GM21367 (cell line): Measurements from ENCODE around the gene GCK.
"Not testable (repeated sequence)": the region's sequence is repeated elsewhere in the genome, so short reads cannot be mapped to it uniquely, and the experiment has no call there.

Experiments
- ATAC-seq: cut with Tn5 transposase; IDR thresholded peaks from one replicate; pipeline ENCODE4 v1.9.1; 2021; ENCODE audit not compliant: unreplicated experiment

The GCK gene

DNA sequence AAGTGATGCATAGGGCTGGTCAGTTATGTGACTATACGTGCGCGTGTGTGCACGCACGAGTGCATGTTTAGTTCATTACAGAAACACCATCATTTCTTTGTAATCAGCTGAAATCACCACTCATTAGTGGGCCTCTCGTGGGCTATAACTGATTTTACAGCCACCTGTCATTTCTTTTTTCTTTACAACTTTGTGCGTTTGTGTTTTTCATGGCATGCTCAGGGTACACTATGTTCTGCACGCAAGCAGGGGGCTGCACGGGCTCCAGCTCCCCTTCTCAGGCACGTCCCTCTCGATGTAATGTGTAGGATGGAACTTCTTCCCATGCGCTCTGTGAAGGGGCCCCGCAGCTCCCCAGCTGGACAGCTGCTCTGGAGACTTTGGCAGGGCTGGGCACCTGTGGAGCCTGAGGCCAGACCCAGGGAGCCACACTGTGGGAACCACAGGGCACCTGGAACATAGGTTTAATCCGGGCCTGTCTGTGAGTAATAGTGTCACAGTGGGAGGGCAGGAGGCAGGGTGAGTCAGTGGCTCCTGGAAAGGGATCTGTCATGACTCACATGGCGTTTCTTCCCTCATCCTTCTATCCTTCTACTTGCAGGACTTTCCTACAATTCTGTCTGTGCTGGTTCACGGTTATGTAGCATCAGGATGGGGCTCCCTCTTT lies 4.9 kb downstream of the GCK start:
- ATAC-seq, result no peak

DNA sequence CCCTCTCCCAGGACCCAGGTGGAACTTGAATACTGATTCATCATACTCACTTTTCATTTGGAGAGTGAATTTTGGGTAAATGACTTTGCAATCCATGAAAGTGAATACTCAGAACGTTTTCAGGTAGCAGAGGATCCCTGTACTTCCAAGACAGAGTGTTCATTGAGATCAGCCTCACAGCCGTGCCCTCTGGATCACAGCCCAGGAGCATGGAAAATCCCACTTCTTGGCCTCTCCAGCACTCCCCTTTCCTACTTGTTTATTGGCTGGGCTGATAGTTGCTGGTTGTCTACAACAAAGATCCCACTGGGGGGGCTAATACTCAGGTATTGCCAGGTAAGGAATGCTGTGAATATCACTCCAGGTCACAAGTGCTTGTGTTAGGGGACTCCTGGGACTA lies 5.9 kb downstream of the GCK start:
- no peak for ATAC-seq

DNA sequence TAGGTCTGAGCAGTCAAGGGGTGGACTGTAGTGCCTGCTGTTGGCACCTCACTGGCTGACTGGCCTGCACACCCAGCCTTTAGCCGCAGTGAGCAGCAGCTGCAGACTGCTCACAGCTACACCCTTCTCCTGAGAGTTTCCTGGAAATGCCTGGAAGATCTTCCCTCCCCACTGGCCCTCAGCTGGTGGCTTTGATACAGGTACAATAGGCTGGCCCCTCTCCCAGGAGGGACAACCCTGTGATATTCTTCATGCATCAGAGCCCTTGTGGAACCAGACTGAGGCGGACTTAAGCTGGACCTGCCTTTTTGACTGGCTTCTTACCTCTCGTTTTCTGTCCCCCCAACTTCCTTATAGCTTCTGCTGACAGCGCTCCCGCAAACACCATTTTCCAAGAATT lies 6.4 kb downstream of the GCK start:
- no peak for ATAC-seq

DNA sequence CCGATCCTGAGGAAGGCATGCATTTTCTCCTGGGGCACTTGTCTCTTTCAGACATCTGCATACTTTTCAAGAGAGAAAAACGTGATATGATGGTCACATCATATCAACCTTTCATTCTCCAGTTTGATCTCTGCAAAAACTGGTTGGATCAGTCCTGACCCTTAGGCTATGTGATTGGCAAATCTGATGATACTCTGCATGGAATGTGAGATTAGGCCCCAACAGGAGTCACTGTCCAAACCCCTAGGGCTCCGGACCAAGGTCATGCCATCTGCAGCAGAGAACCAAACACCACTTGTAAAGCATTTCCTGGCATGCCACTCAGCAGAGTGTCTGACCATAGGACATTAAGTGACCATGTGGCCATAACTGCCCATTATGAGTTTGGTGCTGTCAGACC lies 8.6 kb downstream of the GCK start:
- no peak for ATAC-seq

DNA sequence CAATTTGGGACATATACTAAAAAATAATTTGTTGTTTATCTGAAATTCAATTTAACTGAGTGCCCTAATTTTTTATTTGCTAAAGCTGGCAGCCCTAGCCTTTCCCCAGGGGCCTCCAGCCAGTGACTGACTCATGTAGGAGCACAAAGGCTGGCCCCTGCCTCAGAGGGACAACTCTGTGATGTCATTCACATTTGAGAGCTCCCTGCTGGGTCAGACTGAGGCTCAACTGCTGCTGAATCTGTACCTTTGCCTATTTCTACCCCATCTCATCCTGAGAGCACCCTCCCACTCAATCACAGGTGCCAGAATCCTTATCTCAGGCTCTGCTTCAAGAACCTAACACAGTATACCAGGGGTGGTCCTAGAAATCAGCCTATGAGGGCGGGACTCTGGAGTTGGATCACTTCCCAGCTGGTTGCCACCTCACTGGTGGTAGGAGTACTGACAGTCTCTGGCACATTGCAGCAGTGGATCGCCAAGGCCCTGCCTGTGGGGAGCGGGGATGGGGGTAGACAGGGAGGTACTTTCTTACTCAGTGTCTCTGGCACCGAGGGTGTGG lies 11.6 kb downstream of the GCK start:
- no peak for ATAC-seq

DNA sequence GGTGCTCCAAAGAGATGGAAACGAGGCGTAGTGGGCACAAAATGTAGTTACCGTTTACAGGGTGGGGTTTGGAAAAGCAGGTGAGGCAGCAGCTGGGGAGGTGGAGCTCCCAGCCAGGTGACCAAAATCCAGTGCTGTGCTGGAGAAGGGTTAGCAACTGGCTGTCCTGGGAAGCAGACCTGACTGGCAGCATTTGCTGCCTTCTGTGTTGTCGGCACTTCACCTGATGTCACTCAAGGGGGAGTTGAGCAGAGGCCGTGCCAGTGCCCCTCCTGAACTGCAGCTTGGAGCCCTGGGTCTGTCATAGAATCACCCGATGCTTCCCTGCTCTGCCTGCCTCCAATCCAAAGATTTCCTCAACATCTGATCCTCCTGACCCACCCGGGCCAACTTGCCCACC lies 12.8 kb downstream of the GCK start:
- ATAC-seq, result no peak

DNA sequence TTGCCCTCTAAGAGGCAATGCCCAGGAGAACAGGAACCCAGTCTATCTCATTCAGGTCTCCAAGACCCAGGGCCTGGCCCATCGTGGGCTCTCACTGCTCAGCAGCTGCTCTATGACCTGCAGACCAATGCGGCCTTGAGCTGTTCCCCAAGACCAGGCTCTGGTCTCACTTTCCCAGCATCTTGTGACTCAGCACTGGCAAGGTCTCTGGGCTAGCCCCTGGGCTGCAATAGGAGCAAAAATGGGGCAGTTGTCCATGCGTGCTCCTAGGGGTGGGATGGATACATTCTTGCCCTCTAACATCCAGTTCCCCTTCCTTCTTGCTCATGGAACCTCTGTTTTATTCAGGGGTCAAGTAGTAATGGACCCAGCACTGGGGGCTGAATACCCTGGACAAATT lies 13.5 kb downstream of the GCK start:
- ATAC-seq, result no peak

DNA sequence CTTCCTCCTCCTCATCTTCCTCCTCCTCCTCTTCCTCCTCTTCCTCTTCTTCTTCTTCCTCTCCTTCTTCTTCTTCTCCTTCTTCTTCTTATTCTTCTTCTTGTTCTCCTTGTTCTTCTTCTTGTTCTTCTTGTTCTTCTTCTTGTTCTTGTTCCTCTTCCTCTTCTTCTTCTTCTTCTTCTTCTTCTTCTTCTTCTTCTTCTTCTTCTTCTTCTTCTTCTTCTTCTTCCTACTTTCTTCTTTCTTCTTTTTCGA lies 14.6 kb downstream of the GCK start:
- ATAC-seq, result not testable (repeated sequence)

DNA sequence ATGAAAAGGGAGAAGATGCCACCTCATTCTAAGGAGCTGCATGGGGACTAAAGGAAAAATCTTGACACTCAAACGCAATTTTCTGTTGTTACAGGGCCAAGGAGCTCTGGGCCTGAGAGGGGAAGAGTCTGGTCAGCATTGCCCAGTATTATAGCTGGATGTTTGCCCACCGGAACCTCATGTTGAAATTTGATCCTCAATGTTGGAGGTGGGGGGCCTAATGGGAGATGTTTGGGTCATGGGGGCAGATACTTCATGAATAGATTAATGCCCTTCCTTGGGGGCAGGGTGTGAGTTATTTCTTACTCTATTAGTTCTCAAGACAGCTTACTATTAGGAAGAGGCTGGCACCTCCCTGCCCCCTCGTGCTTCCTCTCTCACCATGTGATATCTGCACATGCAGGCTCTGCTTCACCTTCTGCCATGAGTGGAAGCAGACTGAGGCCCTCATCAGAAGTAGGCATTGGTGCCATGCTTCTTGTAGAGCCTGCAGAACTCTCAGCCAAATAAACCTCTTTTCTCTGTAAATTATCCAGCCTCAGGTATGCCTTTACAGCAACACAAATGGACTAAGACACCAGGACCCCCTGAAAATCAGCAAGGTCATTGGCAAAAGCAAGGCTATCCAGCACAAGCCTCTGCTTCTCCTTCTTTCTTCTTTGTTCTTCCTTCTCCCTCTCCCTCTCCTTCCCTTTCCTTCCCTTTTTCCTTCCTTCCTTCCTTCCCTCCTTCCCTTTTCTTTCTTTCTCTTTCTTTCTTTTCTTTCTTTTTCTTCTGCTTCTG lies 15.1 kb downstream of the GCK start:
- no peak for ATAC-seq

DNA sequence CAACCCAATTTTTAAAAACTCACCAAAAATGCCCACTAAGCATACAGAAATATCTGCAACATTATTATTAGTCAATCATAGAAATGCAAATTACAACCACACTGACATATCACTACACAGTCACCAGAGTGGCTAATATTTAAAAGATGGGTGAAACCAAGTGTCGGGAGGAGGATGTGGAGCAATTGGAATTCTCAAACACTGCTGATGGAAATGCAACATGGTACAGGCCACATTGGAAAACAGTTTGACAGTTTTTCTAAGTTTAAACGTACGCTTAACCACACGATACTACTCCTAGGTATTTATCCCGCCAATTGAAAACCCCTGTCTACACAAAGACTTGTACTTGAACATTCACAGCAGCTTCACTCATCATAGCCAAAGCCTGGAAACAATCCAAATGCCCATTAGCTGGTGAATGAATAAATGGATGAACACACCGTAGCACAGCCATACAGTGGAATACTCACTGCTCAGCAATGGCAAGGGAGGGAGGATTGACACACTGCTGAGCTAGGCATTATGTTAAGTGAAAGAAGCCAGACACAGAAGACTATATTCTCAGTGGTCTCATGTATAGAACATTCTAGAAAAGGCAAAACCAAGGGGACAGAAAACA lies 16.3 kb downstream of the GCK start:
- no peak for ATAC-seq

DNA sequence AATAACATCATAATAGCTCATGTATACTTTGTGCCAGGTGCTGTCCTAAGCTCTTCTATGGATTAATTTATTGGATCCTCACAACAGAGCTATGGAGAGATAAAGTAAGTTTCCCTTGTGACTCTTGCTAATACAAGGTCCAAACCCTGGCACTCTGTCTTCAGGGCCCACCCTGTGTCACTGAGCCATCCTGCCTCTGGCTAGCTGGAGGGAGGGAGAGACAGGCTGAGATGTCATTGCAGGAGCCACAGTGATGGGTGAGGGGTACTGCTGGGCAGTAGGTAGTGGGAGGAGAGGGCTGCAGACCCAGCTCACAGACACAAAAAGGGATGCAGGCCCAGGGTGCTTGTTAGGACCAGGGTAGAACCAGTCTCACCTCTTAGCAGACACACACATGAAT lies 16.9 kb downstream of the GCK start:
- no peak for ATAC-seq

DNA sequence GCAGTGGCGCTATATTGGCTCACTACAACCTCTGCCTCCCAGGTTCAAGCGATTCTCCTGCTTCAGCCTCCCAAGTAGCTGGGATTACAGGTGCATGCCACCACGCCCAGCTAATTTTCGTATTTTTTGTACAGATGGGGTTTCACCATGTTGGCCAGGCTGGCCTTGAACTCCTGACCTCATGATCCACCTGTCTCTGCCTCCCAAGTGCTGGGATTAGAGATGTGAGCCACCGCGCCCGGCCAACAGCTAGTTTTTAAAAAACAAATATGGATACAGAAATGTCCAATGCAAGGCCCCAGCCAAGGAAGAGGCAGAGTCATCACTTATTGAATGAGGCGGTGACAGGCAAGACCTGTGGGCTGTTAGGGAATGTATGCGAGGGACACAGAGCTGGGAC lies 17.3 kb downstream of the GCK start:
- not testable (repeated sequence) for ATAC-seq

DNA sequence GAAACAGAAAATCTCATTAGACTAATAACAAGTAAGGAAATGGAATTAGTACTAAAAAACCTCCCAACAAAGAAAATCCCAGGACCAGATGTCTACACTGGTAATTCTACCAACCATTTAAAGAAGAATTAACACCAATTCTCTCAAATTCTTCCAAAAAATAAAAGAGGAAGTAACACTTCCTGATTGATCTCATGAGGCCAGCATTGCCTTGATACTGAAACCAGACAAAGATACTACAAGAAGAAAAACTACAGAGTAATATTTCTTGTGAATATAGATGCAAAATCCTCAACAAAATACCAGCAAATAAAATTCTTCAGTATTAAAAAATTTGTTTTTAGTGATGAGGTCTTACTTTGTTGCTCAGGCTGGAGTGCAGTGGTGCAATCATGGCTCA lies 21.3 kb downstream of the GCK start:
- ATAC-seq, result no peak

DNA sequence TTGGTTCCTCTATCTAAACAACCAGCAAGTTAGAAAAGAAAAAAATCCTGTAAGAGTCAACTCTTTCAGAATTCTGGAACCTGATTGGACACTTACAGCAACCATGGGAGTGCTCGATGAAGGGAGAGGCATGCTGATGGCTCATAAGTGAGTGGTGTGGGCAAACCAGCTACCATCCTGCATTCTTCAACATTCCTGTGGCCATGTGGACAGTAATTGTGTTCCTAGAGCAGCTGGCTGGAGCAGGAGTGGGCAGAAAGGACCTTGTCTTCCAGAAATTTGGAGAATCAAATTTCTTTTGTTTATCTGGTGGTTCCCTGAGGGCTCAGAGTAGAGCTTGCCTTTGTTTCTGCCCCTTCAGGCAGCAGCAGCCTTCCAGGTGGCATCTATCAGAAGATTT lies 25.6 kb downstream of the GCK start:
- ATAC-seq, result no peak

DNA sequence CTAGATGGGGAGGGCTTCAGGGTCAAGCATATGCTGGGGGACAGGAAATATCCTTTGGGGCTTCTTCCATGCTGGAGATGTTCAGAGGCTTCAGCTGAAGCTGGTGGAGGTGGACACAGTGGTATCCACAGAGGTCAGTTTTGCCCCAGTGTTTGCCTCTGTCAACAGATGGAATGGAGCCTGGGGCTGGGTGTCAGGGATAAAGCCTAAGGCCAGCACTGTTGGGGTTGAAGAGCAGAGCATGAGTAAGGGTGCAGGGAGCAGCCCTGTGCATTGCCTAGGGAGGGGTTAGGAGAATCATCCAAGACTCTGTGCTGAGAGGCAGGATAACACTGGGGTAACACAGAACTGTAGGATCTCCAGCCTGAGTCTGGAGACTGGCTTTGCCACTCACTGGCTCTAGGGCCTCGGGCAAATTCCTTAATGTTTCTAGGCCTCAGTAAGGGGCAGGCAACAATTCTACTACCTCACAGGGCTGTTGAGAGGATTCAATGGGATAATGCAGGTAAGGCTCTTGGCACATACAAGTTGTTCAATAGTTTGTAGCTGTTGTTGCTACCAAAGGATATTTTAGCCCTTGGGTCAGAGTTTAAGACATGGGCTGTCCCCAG lies 26.3 kb downstream of the GCK start:
- ATAC-seq, result no peak

DNA sequence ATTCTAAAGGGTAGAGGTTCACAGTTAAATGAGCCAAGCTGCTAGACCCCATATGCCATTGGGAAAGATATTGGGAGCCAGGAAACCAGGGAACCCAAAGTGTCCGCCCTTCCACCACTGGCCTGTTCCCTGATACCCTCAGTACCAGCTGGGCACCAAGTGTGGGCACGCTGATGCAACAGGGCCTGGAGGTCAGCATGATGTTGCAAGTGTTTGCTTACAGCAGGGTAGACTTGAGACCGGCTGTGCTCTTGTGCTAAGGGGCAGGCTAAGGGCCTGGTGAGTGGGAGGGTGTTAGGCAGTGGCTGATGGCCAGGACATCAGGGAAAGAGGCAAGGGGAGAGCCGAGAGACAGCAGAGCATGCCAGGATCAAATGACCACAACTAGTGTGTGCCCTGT lies 27.1 kb downstream of the GCK start:
- ATAC-seq, result no peak

DNA sequence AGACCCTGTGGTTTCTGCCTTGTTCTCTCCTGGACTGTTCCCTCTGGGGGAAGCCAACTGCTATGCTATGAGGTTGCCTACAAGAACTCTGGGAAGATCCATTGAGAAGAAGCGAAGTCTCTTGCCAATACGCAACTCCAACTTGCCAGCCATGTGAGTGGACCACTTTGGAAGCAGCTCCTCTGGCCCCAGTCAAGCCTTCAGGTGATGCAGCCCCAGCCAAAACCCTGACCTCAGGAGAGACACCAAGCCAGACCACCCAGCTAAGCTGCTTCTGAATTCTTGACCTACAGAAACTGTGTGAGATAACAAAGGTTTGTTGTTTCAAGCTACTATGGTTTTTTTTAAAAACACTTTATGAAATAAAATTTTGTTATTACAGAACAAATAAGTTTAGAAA lies 27.9 kb downstream of the GCK start:
- ATAC-seq, result no peak

DNA sequence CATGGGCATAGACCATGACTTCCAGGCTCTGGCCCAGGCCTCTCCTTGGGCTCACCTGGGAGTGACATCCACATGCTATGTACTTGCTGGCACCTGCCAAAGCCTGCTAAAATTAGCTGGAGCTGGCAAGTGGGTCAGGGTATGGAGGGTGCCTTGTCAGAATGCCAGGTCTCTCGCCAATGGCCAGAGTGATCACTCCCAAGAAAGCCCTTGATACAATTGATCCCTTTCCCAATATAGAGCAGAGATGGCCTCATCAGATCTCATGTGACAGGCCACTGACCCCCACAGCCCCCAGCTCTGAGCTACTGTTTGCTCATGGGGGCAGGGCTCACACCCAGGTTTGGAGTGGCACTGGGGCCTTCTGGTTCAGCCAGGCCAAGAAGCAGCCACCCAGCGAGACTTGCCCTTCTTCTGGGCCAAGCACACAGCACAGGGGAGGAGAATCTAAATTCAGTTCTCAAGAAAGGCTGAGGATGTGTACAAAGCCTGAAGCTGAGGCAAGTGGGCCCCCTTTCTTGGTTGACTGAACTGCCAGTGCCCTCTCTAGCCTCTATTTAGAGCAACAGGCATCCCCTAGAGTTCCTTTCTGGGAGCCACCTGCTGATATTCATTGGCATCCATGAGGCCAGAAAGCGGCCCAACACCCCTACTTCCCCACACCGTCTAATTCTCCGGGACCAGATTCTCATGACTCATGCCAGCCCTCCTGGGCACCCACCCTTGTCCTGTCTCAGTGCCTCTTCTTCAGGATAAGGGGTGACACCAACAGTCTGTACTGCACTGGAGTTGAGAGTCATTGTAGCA lies 29.2 kb downstream of the GCK start:
- ATAC-seq, result no peak

DNA sequence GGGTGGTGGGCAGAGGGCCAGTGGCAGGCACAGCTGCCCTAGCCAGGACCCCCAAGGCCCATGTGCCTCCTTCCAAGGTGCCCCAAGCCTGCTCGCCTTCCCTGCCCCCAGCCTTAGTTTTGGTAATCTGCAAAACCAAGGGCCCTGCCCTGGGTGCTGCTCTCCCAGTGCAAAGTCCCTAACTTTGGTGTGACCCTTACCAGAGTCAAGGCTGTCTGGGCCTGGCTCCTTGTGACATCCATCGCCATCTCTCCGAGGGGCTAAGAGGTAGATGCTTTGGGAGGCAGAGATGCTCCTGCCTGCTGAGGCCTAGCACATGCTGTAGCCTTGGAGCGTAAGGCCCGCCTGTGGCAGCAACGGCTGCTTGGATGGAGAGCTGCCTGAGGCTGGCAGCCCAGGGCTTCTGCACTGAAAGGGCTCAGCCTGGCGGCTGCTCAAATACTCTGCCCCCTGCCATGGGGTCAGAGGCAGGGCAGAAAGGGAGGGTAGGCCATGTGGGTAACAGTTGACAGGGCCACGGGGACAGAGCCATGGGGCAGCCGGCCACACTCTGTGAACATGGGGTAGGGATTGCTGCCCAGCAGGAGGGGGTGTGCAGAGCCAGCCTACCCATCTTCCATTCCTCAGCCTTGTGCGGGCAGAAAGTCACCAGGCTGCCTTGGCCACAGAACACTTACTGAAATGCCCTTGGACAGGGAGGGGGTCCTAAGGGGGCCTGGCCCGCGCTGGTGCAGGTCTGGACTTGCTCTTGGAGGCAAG lies 30.2 kb downstream of the GCK start:
- no peak for ATAC-seq

DNA sequence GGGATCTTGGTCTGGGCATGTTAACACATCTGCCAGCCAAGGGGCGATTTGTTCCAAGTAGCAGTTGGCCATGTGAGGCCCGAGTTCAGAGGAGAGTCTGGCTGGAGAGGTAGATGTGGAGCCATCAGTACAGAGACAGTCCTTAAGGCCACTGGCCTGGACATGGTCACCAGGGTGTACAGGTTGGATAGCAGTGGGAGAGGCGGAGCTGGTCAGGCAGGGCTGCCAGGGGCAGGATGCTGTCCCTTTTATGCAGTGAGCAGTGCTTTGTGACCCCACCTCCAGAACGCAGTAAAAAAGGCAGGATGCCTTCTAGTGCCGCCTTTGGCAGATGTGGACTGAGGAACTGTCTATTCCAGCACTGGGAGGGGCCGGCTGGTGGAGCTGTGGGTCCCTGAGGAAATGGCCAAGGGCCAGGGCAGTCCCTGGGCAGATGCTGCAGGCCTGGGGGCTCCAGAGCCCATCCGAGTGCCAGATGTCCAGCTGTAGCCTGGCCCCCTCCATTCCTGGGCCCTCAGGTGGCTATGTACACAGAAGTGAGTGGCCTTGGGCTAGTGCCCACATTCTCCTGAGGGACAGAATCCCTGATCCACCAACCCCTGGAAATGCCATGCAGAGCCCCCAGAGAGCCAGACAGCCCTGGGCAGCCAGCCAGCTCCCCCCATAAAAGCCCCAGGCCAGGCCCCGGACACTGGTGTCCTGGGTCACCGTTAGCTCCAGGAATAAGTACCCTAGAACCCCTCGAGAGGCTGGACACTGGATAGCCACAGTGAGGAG lies 31.0 kb downstream of the GCK start:
- no peak for ATAC-seq
